ENCODE measurements around the gene SLC5A11.

- TF ChIP-seq HMGXB4 (CRISPR knock-in tag; IDR thresholded peaks at IDR 0.05; ENCODE audit: borderline replicate concordance) (no peak), CTCF (IDR thresholded peaks at IDR 0.05) (no peak), USF2 (IDR thresholded peaks at IDR 0.05) (no peak), POLR2A (IDR thresholded peaks at IDR 0.05; ENCODE audit: low read length) (no peak), PBX3 (IDR thresholded peaks at IDR 0.05) (no peak), JUNB (IDR thresholded peaks at IDR 0.05) (no peak)
Observed at GRCh38 chr16:24939738-24940137, 94.0 kb downstream of the SLC5A11 start.

All from A549 (cell line).